Hepatocyte (in vitro differentiated cells): ENCODE measurements around the gene NCOA3. TPM values are rescaled to one million over a fixed set of nuclear protein-coding genes. Genes with fewer than 3 reads are reported as not detected.

Source experiments
- DNase-seq: peaks from one replicate; pipeline ENCODE4 v3.0.0-alpha.2; 2016; ENCODE audit warnings: low spot score
- H2AFZ ChIP-seq: fragments of 200-600 bp; sonication (generic); 2 replicates; pipeline ENCODE4 v1.6.0; 2016; ENCODE audit warnings: antibody characterized with exemption, mild to moderate bottlenecking
- H3K27ac ChIP-seq: fragments of 200-600 bp; sonication (generic); 2 replicates; pipeline ENCODE4 v1.5.1; 2016; ENCODE audit warnings: mild to moderate bottlenecking
- H3K27me3 ChIP-seq: fragments of 200-600 bp; sonication (generic); 2 replicates; pipeline ENCODE4 v1.6.1; 2016
- H3K36me3 ChIP-seq: fragments of 200-600 bp; sonication (generic); replicated peaks from 2 replicates; pipeline ENCODE4 v1.5.1; 2016; ENCODE audit warnings: low read depth; ENCODE audit not compliant: insufficient read depth
- H3K4me1 ChIP-seq: fragments of 200-600 bp; sonication (generic); 2 replicates; pipeline ENCODE4 v1.5.1; 2016; ENCODE audit warnings: mild to moderate bottlenecking, moderate library complexity; ENCODE audit not compliant: insufficient read depth
- H3K4me2 ChIP-seq: fragments of 200-600 bp; sonication (generic); 2 replicates; pipeline ENCODE4 v1.6.0; 2016
- H3K4me3 ChIP-seq: fragments of 200-600 bp; sonication (generic); 2 replicates; pipeline ENCODE4 v1.5.1; 2016; ENCODE audit warnings: mild to moderate bottlenecking
- H3K79me2 ChIP-seq: fragments of 200-600 bp; sonication (generic); 2 replicates; pipeline ENCODE4 v1.6.0; 2017; ENCODE audit warnings: mild to moderate bottlenecking
- H3K9me2 ChIP-seq: fragments of 200-600 bp; sonication (generic); replicated peaks from 2 replicates; pipeline ENCODE4 v1.6.0; 2017; ENCODE audit warnings: mild to moderate bottlenecking; ENCODE audit not compliant: insufficient read depth
- H3K9me3 ChIP-seq: fragments of 200-600 bp; sonication (generic); 2 replicates; pipeline ENCODE4 v1.5.1; 2016; ENCODE audit warnings: low read depth, mild to moderate bottlenecking
- H4K20me1 ChIP-seq: fragments of 200-600 bp; sonication (generic); 2 replicates; pipeline ENCODE4 v1.6.0; 2016; ENCODE audit warnings: mild to moderate bottlenecking; ENCODE audit not compliant: insufficient read depth, poor library complexity, severe bottlenecking
- CTCF ChIP-seq: fragments of 200-600 bp; sonication (generic); IDR thresholded peaks from 2 replicates; pipeline ENCODE4 v1.5.1; 2016; ENCODE audit warnings: antibody characterized with exemption, mild to moderate bottlenecking; ENCODE audit not compliant: poor library complexity
- EZH2 ChIP-seq: fragments of 200-600 bp; sonication (generic); IDR thresholded peaks from 2 replicates; pipeline ENCODE4 v1.6.1; 2016; ENCODE audit warnings: antibody characterized with exemption, mild to moderate bottlenecking, borderline replicate concordance
- EZH2phosphoT487 ChIP-seq: fragments of 200-600 bp; sonication (generic); IDR thresholded peaks from one replicate; pipeline ENCODE4 v1.6.1; 2018; ENCODE audit warnings: antibody characterized with exemption, mild to moderate bottlenecking, low read depth, moderate library complexity; ENCODE audit not compliant: unreplicated experiment, severe bottlenecking
- WGBS: methylation state at CpG from one replicate; pipeline ENCODE4 v1.1.6; 2016; ENCODE audit warnings: low lambda C conversion rate; ENCODE audit errors: missing lambda C conversion rate; 5-methylcytosine and 5-hydroxymethylcytosine counted together
- polyA plus RNA-seq: library from polyadenylated mRNA; unstranded; fragments of >200 nt; fragmentation: Nextera tagmentation; extraction: Ambion mirVana; gene quantifications from 2 replicates; pipeline ENCODE4 v1.2.1, GENCODE V29; 2016
- total RNA-seq: library from RNA; depleted of rRNA; stranded (reverse); fragments of >200 nt; gene quantifications from 2 replicates; pipeline ENCODE4 v1.2.3, GENCODE V29; 2014

The NCOA3 gene
- total and polyA plus RNA-seq, 2 experiments from 2014 or later = 12.7 to 28.6 TPM

GRCh38 chr20:47502271-47503239 is 868 bp downstream of the NCOA3 start:
- peaks cover 38% of the 10 kb centered on the region for H4K20me1 ChIP-seq
- WGBS = under 1% methylated on average over 30 of the region's 34 CpGs
- H3K4me3 ChIP-seq = peak overlapping the region; percentile 66
- peak overlapping the region; percentile 90 for H3K27ac ChIP-seq
- H3K4me2 ChIP-seq = peak overlapping the region; percentile 81
- peak; percentile 37 for DNase-seq
- peaks cover 51% of the 10 kb centered on the region for H3K79me2 ChIP-seq
- H2AFZ ChIP-seq = peak overlapping the region; percentile 54
- H3K36me3 ChIP-seq = no peaks in the 10 kb centered on the region
- no peak for TF ChIP-seq CTCF
- TF ChIP-seq EZH2phosphoT487 = no peak
- no peak for TF ChIP-seq EZH2
- H3K9me2 ChIP-seq = no peaks in the 10 kb centered on the region
- no peaks in the 10 kb centered on the region for H3K27me3 ChIP-seq
- no peaks in the 10 kb centered on the region for H3K9me3 ChIP-seq
- peaks cover 11% of the 10 kb centered on the region for H3K4me1 ChIP-seq

- peak overlapping the region; percentile 81 for H3K4me2 ChIP-seq
- H3K36me3 ChIP-seq = no peaks in the 10 kb centered on the region
- H3K27me3 ChIP-seq = no peaks in the 10 kb centered on the region
- no peak overlapping the region for H2AFZ ChIP-seq
- no peak overlapping the region for H3K27ac ChIP-seq
- peaks cover 63% of the 10 kb centered on the region for H3K79me2 ChIP-seq
- peaks cover 11% of the 10 kb centered on the region for H3K4me1 ChIP-seq
- H3K4me3 ChIP-seq = no peak overlapping the region
- WGBS = 52% methylated on average over 2 of the region's 2 CpGs
- TF ChIP-seq CTCF (no peak), EZH2phosphoT487 (no peak), EZH2 (no peak)
- no peaks in the 10 kb centered on the region for H3K9me3 ChIP-seq
- H4K20me1 ChIP-seq = peaks cover 42% of the 10 kb centered on the region
- H3K9me2 ChIP-seq = no peaks in the 10 kb centered on the region
- no peak for DNase-seq
Observed at GRCh38 chr20:47503685-47504084, 2.0 kb downstream of the NCOA3 start.

- no peak overlapping the region for H3K27ac ChIP-seq
- peaks cover 88% of the 10 kb centered on the region for H3K79me2 ChIP-seq
- no peak overlapping the region for H2AFZ ChIP-seq
- no peaks in the 10 kb centered on the region for H3K27me3 ChIP-seq
- peaks cover 60% of the 10 kb centered on the region for H4K20me1 ChIP-seq
- TF ChIP-seq EZH2 (no peak), EZH2phosphoT487 (no peak), CTCF (no peak)
- no peak for DNase-seq
- no peaks in the 10 kb centered on the region for H3K9me3 ChIP-seq
- 63% methylated on average over 2 of the region's 2 CpGs for WGBS
- no peak overlapping the region for H3K4me3 ChIP-seq
- H3K4me2 ChIP-seq = peak overlapping the region; percentile 0
- H3K9me2 ChIP-seq = no peaks in the 10 kb centered on the region
- H3K4me1 ChIP-seq = peaks cover 11% of the 10 kb centered on the region
- no peaks in the 10 kb centered on the region for H3K36me3 ChIP-seq
Observed at GRCh38 chr20:47506335-47506734, 4.6 kb downstream of the NCOA3 start.
